ENCODE data around the gene ANKS6.

ANKS6 gene

GRCh38 chr9:98808875-98809274 lies 12.5 kb upstream of the ANKS6 start:
- no peaks in the 10 kb centered on the region for H3K9me2 ChIP-seq (replicated peaks; ENCODE audit: control insufficient read depth, low read length)
- no peak for TF ChIP-seq EZH2phosphoT487 (IDR thresholded peaks at IDR 0.05; ENCODE audit: borderline replicate concordance, low read length)
- TF ChIP-seq CTCF (IDR thresholded peaks at IDR 0.05; ENCODE audit: low read depth, low read length, poor library complexity, severe bottlenecking): no peak
- peak overlapping the region; percentile 79 for H3K4me3 ChIP-seq (ENCODE audit: low read length)
- H3K27ac ChIP-seq (ENCODE audit: low read depth, low read length): no peak overlapping the region
- peaks cover 36% of the 10 kb centered on the region for H3K27me3 ChIP-seq (ENCODE audit: control insufficient read depth, low read length)
- H3K9me3 ChIP-seq (ENCODE audit: control insufficient read depth, insufficient read depth, low read length): peaks cover 2% of the 10 kb centered on the region; the same call in 1 of the 2 replicates
- peaks cover 17% of the 10 kb centered on the region for H3K4me1 ChIP-seq (ENCODE audit: control insufficient read depth, low read length)
- H3K4me2 ChIP-seq (ENCODE audit: low read length): peak overlapping the region; percentile 88
- no peaks in the 10 kb centered on the region for H3K36me3 ChIP-seq (ENCODE audit: control insufficient read depth, low read length)
- H3F3A ChIP-seq (ENCODE audit: control insufficient read depth, insufficient read depth): no peaks in the 10 kb centered on the region
- H3K79me2 ChIP-seq (ENCODE audit: control insufficient read depth, low read length): no peaks in the 10 kb centered on the region
- no peaks in the 10 kb centered on the region for H4K20me1 ChIP-seq (ENCODE audit: control insufficient read depth, insufficient read depth, low read depth, low read length)

- H3K27me3 ChIP-seq (ENCODE audit: control insufficient read depth, low read length): peaks cover 36% of the 10 kb centered on the region
- no peaks in the 10 kb centered on the region for H3K36me3 ChIP-seq (ENCODE audit: control insufficient read depth, low read length)
- H4K20me1 ChIP-seq (ENCODE audit: control insufficient read depth, insufficient read depth, low read depth, low read length): no peaks in the 10 kb centered on the region
- peak overlapping the region; percentile 88 for H3K4me2 ChIP-seq (ENCODE audit: low read length)
- H3K79me2 ChIP-seq (ENCODE audit: control insufficient read depth, low read length): no peaks in the 10 kb centered on the region
- peaks cover 17% of the 10 kb centered on the region for H3K4me1 ChIP-seq (ENCODE audit: control insufficient read depth, low read length)
- no peak overlapping the region for H3K27ac ChIP-seq (ENCODE audit: low read depth, low read length)
- TF ChIP-seq EZH2phosphoT487 (IDR thresholded peaks at IDR 0.05; ENCODE audit: borderline replicate concordance, low read length) (no peak), CTCF (IDR thresholded peaks at IDR 0.05; ENCODE audit: low read depth, low read length, poor library complexity, severe bottlenecking) (no peak)
- no peaks in the 10 kb centered on the region for H3K9me2 ChIP-seq (replicated peaks; ENCODE audit: control insufficient read depth, low read length)
- H3F3A ChIP-seq (ENCODE audit: control insufficient read depth, insufficient read depth): no peaks in the 10 kb centered on the region
- peaks cover 2% of the 10 kb centered on the region; the same call in 1 of the 2 replicates for H3K9me3 ChIP-seq (ENCODE audit: control insufficient read depth, insufficient read depth, low read length)
- H3K4me3 ChIP-seq (ENCODE audit: low read length): peak overlapping the region; percentile 79
These were observed 12.1 kb upstream of the ANKS6 start for GRCh38 chr9:98808411-98808815.

GRCh38 chr9:98807814-98808195 lies 11.4 kb upstream of the ANKS6 start:
- no peaks in the 10 kb centered on the region; the same call in 1 of the 2 replicates for H3K9me3 ChIP-seq (ENCODE audit: control insufficient read depth, insufficient read depth, low read length)
- H3K4me2 ChIP-seq (ENCODE audit: low read length): peak overlapping the region; percentile 88
- H3F3A ChIP-seq (ENCODE audit: control insufficient read depth, insufficient read depth): no peaks in the 10 kb centered on the region
- H3K9me2 ChIP-seq (replicated peaks; ENCODE audit: control insufficient read depth, low read length): no peaks in the 10 kb centered on the region
- no peaks in the 10 kb centered on the region for H3K36me3 ChIP-seq (ENCODE audit: control insufficient read depth, low read length)
- peak overlapping the region; percentile 79 for H3K4me3 ChIP-seq (ENCODE audit: low read length)
- H3K79me2 ChIP-seq (ENCODE audit: control insufficient read depth, low read length): no peaks in the 10 kb centered on the region
- H3K4me1 ChIP-seq (ENCODE audit: control insufficient read depth, low read length): peaks cover 17% of the 10 kb centered on the region
- H3K27ac ChIP-seq (ENCODE audit: low read depth, low read length): no peak overlapping the region
- TF ChIP-seq EZH2phosphoT487 (IDR thresholded peaks at IDR 0.05; ENCODE audit: borderline replicate concordance, low read length): no peak
- TF ChIP-seq CTCF (IDR thresholded peaks at IDR 0.05; ENCODE audit: low read depth, low read length, poor library complexity, severe bottlenecking): no peak
- H4K20me1 ChIP-seq (ENCODE audit: control insufficient read depth, insufficient read depth, low read depth, low read length): no peaks in the 10 kb centered on the region
- peaks cover 36% of the 10 kb centered on the region for H3K27me3 ChIP-seq (ENCODE audit: control insufficient read depth, low read length)
